Stimulated activated CD4-positive, alpha-beta T cell treated with anti-CD3 and anti-CD28 coated beads, Interleukin-4, amount 100 ng/mL, for 1 hour (primary cell): ENCODE measurements around the gene SLC22A4.
A peak's percentile ranks its signal among the peaks of the same experiment; 100 is the strongest.

Experiments
- DNase-seq: peaks from one replicate; pipeline ENCODE4 v3.0.0-alpha.2; 2020

The SLC22A4 gene

GRCh38 chr5:132277256-132277655, 16.9 kb upstream of the SLC22A4 start:
- no peak for DNase-seq

- DNase-seq: no peak
These were observed 16.0 kb upstream of the SLC22A4 start for GRCh38 chr5:132277971-132278853.

GRCh38 chr5:132279801-132280200, 14.4 kb upstream of the SLC22A4 start:
- no peak for DNase-seq

GRCh38 chr5:132280371-132281240, 13.6 kb upstream of the SLC22A4 start:
- no peak for DNase-seq

- no peak for DNase-seq
These were observed 12.2 kb upstream of the SLC22A4 start for GRCh38 chr5:132281856-132282614.

- DNase-seq: no peak
These were observed 10.7 kb upstream of the SLC22A4 start for GRCh38 chr5:132283423-132284043.

GRCh38 chr5:132289097-132289496, 5.1 kb upstream of the SLC22A4 start:
- no peak for DNase-seq

GRCh38 chr5:132291026-132291425, 3.2 kb upstream of the SLC22A4 start:
- DNase-seq: no peak

GRCh38 chr5:132293066-132293991, 865 bp upstream of the SLC22A4 start:
- peak; percentile 82 for DNase-seq

- DNase-seq: peak; percentile 78
These were observed 722 bp downstream of the SLC22A4 start for GRCh38 chr5:132294728-132295504.

- no peak for DNase-seq
These were observed 1.6 kb downstream of the SLC22A4 start for GRCh38 chr5:132295505-132296411.

- DNase-seq: no peak
These were observed 2.3 kb downstream of the SLC22A4 start for GRCh38 chr5:132296412-132297016.

GRCh38 chr5:132297211-132297940, 3.2 kb downstream of the SLC22A4 start:
- no peak for DNase-seq

- DNase-seq: no peak
These were observed 4.4 kb downstream of the SLC22A4 start for GRCh38 chr5:132298298-132299212.

- DNase-seq: no peak
These were observed 5.7 kb downstream of the SLC22A4 start for GRCh38 chr5:132299917-132300316.

- DNase-seq: no peak
These were observed 6.6 kb downstream of the SLC22A4 start for GRCh38 chr5:132300577-132301343.
